HG03378 (cell line): Measurements from ENCODE around the gene TUBG2.

Experiments used
- ATAC-seq: cut with Tn5 transposase; IDR thresholded peaks from one replicate; pipeline ENCODE4 v1.9.1; 2021; ENCODE audit warnings: mild to moderate bottlenecking, moderate library complexity; ENCODE audit not compliant: unreplicated experiment

The TUBG2 gene

GRCh38 chr17:42695500-42695899 lies 36.4 kb downstream of the TUBG2 start:
- no peak for ATAC-seq

GRCh38 chr17:42697108-42697811 lies 38.2 kb downstream of the TUBG2 start:
- no peak for ATAC-seq

- no peak for ATAC-seq
Observed at GRCh38 chr17:42698736-42699414, 39.8 kb downstream of the TUBG2 start.

DNA sequence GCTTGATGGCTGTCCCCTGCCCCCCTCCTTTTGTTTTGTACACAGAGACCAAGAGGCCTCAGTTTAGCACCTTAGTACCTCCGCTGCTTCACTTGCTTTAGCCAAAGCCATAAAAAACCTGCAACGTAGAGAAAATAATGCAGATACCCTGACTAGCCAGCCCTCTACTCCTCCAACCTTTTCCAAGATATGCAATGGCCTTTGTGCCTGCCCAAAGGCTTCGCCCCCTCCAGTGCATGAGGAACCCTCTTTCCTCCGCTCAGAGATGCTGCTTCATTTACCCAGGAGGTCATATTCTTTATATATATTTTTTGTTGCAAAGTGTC lies 40.3 kb downstream of the TUBG2 start:
- no peak for ATAC-seq

DNA sequence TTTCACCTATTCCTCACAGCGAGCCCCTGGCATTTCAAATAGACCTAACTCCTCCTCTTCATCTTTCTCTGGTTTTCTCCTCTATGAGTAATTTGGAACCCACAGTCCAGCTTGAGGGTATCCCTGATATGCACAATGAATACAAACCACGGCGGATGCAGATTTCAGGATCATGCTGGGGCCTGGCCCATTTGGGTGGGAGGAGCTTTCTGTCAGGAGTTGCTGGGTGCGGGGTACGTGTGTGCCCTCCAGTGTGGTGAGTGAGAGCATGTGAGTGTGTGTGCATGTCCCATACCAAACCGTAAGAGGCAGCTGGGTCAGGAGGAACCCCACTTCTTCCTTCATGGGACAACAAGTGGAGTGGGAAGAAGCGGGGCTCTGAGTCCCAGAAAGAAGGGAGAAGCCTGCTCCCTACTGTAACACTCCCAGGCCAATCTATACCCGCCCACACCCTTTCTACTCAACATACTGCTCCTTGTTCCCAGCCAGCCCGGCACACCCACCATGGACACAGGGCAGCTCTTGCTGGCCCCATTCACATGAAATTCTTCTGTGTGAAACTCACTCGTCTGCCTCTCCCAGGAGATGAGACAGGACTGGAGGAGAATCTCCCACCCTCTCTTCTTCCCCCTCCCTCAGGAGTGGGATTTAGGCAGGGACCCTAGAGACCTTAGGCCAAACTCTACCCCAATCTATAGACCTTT lies 41.7 kb downstream of the TUBG2 start:
- ATAC-seq = no peak

- ATAC-seq = no peak
Observed at GRCh38 chr17:42702446-42702845, 43.4 kb downstream of the TUBG2 start.

- peak; percentile 25 for ATAC-seq
Observed at GRCh38 chr17:42704490-42704836, 45.4 kb downstream of the TUBG2 start.

- peak; percentile 73 for ATAC-seq
Observed at GRCh38 chr17:42704837-42705494, 45.9 kb downstream of the TUBG2 start.

DNA sequence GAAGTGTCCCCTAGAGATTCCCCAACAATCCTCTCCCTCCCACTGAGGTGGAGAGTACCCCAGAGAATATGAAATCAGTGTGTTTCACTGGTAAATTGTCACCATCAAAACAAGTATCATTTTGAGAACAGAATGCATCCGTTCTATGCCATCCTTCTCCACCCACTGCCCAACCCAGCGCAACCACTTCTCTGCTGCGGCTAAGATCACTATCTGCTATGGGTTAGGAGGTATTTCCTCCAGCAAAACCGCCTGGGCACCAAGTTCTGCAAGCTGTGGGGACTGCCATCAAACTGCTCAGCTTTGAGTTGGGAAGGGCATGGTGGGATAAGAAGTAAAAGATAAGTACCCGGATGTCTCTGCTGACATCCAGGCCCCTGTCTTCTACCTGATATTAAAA lies 47.6 kb downstream of the TUBG2 start:
- ATAC-seq = no peak

GRCh38 chr17:42708588-42708987 lies 49.5 kb downstream of the TUBG2 start:
- ATAC-seq = no peak

- no peak for ATAC-seq
Observed at GRCh38 chr17:42709561-42709960, 50.5 kb downstream of the TUBG2 start.
